A673 (cell line): ENCODE measurements around the gene CREB3L2. TPM values are rescaled to one million over a fixed set of nuclear protein-coding genes. Genes with fewer than 3 reads are reported as not detected.

Experiments used
- BruUV-seq: library from RNA; stranded (reverse); fragments of 400-500 nt; replicated peaks from 2 replicates; lab custom pipeline; 2021; lab: Mats Ljungman, UMichigan
- CTCF ChIA-PET: fragments of 300-600 bp; sonication (Branson Sonifier 250); formaldehyde crosslinking; loops from one replicate; lab custom pipeline; 2022; ENCODE audit warnings: antibody characterized with exemption; lab: Charles Lee
- POLR2A ChIA-PET: fragments of 300-600 bp; sonication (Branson Sonifier 250); formaldehyde crosslinking; loops from one replicate; lab custom pipeline; 2022; ENCODE audit warnings: antibody characterized with exemption; ENCODE audit not compliant: low non-redundant PET; lab: Charles Lee
- DNase-seq: peaks from one replicate; pipeline ENCODE4 v3.0.0-alpha.2; 2015; ENCODE audit warnings: low spot score
- H3K27ac ChIP-seq: fragments of 200-600 bp; sonication (generic); 2 replicates; pipeline ENCODE4 v1.5.1; 2016; ENCODE audit warnings: mixed run types, low read depth, mild to moderate bottlenecking, mixed read lengths, antibody characterized with exemption, low read length; ENCODE audit not compliant: poor library complexity, severe bottlenecking
- H3K27me3 ChIP-seq: fragments of 200-600 bp; sonication (generic); replicated peaks from 2 replicates; pipeline ENCODE4 v1.6.1; 2017; ENCODE audit warnings: mixed run types, low read depth, mild to moderate bottlenecking, mixed read lengths, antibody characterized with exemption, low read length; ENCODE audit not compliant: insufficient read depth, poor library complexity
- H3K36me3 ChIP-seq: fragments of 200-600 bp; sonication (generic); 2 replicates; pipeline ENCODE4 v1.6.1; 2016; ENCODE audit warnings: mixed run types, mild to moderate bottlenecking, mixed read lengths, antibody characterized with exemption, low read length; ENCODE audit not compliant: insufficient read depth, poor library complexity, severe bottlenecking
- H3K4me1 ChIP-seq: fragments of 200-600 bp; sonication (generic); 2 replicates; pipeline ENCODE4 v1.6.1; 2017; ENCODE audit warnings: mixed run types, mild to moderate bottlenecking, mixed read lengths, antibody characterized with exemption, low read length; ENCODE audit not compliant: insufficient read depth, poor library complexity, severe bottlenecking
- H3K4me3 ChIP-seq: fragments of 200-600 bp; sonication (generic); 2 replicates; pipeline ENCODE4 v1.5.1; 2016; ENCODE audit warnings: low read depth, mixed run types, mild to moderate bottlenecking, mixed read lengths, low read length; ENCODE audit not compliant: poor library complexity, severe bottlenecking
- H3K9me3 ChIP-seq: fragments of 200-600 bp; sonication (generic); 2 replicates; pipeline ENCODE4 v1.6.1; 2016; ENCODE audit warnings: mixed run types, low read depth, mild to moderate bottlenecking, mixed read lengths, antibody characterized with exemption, low read length; ENCODE audit not compliant: poor library complexity, severe bottlenecking
- EZH2 ChIP-seq: fragments of 200-600 bp; sonication (generic); IDR thresholded peaks from 2 replicates; pipeline ENCODE4 v1.6.1; 2017; ENCODE audit warnings: borderline replicate concordance, low read depth, mild to moderate bottlenecking, mixed read lengths, antibody characterized with exemption, low read length; ENCODE audit not compliant: poor library complexity, severe bottlenecking
- intact Hi-C: fragments of 100-400 bp; cut with micrococcal nuclease; formaldehyde crosslinking; loops from one replicate; pipeline ENCODE4 v1.10.0; 2022; ENCODE audit not compliant: unreplicated experiment
- total RNA-seq: library from RNA; stranded (reverse); gene quantifications from 2 replicates; pipeline ENCODE4 v1.2.3, GENCODE V29; 2021
- TF ChIP-seq, protein P1 (sequence below): fragments of 300-800, 200-600 bp; sonication (generic); conservative IDR thresholded peaks from 2 replicates; pipeline ENCODE4 v1.5.1; 2017; ENCODE audit warnings: low read depth, mild to moderate bottlenecking, antibody characterized with exemption, low read length, moderate library complexity, mixed read lengths

CREB3L2 gene
- total RNA-seq, 1 experiment from 2014 or later: 17.0 TPM

DNA sequence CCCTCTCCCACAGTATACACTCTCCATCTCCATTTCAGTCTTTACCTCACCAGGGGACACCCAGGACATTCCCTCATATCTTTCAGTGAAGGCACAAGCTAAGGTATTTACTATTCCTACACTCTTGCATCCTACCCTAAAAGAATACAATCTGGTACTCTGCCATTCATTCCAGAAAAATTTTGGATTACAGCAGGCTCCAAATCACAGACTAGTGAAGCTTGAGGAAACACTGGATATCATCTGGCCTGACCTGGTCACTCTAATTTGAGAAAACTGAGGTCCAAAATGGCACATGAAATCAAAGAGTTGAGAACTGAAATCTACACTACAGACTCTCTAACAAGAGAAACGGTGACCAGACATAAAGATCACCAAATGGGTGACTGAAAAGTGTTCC lies 61.7 kb downstream of the CREB3L2 start:
- H3K27ac ChIP-seq: no peak overlapping the region
- H3K4me3 ChIP-seq: no peak overlapping the region
- no peaks in the 10 kb centered on the region for H3K4me1 ChIP-seq
- ChIA-PET CTCF (no interaction called here), POLR2A (no interaction called here)
- no peaks in the 10 kb centered on the region for H3K27me3 ChIP-seq
- intact Hi-C loops: no loop called here
- BruUV-seq: no TSS peak
- H3K9me3 ChIP-seq: no peaks in the 10 kb centered on the region
- TF ChIP-seq, protein P1, sequence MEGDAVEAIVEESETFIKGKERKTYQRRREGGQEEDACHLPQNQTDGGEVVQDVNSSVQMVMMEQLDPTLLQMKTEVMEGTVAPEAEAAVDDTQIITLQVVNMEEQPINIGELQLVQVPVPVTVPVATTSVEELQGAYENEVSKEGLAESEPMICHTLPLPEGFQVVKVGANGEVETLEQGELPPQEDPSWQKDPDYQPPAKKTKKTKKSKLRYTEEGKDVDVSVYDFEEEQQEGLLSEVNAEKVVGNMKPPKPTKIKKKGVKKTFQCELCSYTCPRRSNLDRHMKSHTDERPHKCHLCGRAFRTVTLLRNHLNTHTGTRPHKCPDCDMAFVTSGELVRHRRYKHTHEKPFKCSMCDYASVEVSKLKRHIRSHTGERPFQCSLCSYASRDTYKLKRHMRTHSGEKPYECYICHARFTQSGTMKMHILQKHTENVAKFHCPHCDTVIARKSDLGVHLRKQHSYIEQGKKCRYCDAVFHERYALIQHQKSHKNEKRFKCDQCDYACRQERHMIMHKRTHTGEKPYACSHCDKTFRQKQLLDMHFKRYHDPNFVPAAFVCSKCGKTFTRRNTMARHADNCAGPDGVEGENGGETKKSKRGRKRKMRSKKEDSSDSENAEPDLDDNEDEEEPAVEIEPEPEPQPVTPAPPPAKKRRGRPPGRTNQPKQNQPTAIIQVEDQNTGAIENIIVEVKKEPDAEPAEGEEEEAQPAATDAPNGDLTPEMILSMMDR: no peak
- TF ChIP-seq EZH2: no peak
- H3K36me3 ChIP-seq: no peaks in the 10 kb centered on the region
- DNase-seq: no peak

GRCh38 chr7:137937202-137937560 lies 64.7 kb downstream of the CREB3L2 start:
- no peaks in the 10 kb centered on the region for H3K36me3 ChIP-seq
- ChIA-PET CTCF (interaction anchor here (0.6 kb wide), 1 partner anchor 96 kb away, joined by 3 read pairs; no protein-coding TSS in a partner anchor), POLR2A (no interaction called here)
- no peaks in the 10 kb centered on the region for H3K27me3 ChIP-seq
- H3K4me1 ChIP-seq: peaks cover 20% of the 10 kb centered on the region
- no TSS peak for BruUV-seq
- intact Hi-C loops: no loop called here
- no peaks in the 10 kb centered on the region for H3K9me3 ChIP-seq
- H3K4me3 ChIP-seq: no peak overlapping the region
- DNase-seq: no peak
- no peak for TF ChIP-seq EZH2
- TF ChIP-seq, protein P1: no peak
- H3K27ac ChIP-seq: no peak overlapping the region

- Histone ChIP-seq H3K4me1 (peaks cover 20% of the 10 kb centered on the region), H3K36me3 (no peaks in the 10 kb centered on the region), H3K9me3 (no peaks in the 10 kb centered on the region), H3K4me3 (no peak overlapping the region), H3K27me3 (no peaks in the 10 kb centered on the region), H3K27ac (no peak overlapping the region)
- CTCF ChIA-PET: no interaction called here
- POLR2A ChIA-PET: no interaction called here
- DNase-seq: no peak
- BruUV-seq: no TSS peak
- intact Hi-C loops: no loop called here
- TF ChIP-seq, protein P1: no peak
- TF ChIP-seq EZH2: no peak
These were observed 65.2 kb downstream of the CREB3L2 start for GRCh38 chr7:137936509-137937201.
